Panc1 (cell line): Measurements from ENCODE around the gene ADGRA1. TPM values are rescaled to one million over a fixed set of nuclear protein-coding genes. Genes with fewer than 3 reads are reported as not detected.

Experiments
- ATAC-seq: fragments of 200-7000 bp; cut with Tn5 transposase; 2 replicates; pipeline ENCODE4 v1.9.1; 2020; ENCODE audit warnings: mild to moderate bottlenecking, moderate library complexity
- BruUV-seq: library from RNA; stranded (reverse); fragments of 400-500 nt; replicated peaks from 2 replicates; lab custom pipeline; 2021; lab: Mats Ljungman, UMichigan
- CTCF ChIA-PET: fragments of 300-600 bp; sonication (Branson Sonifier 250); formaldehyde crosslinking; loops from one replicate; lab custom pipeline; 2022; ENCODE audit warnings: antibody characterized with exemption; lab: Charles Lee
- POLR2A ChIA-PET: fragments of 300-600 bp; sonication (Branson Sonifier 250); formaldehyde crosslinking; loops from one replicate; lab custom pipeline; 2022; ENCODE audit warnings: antibody characterized with exemption; lab: Charles Lee
- DNase-seq: peaks from one replicate; pipeline ENCODE4 v3.0.0-alpha.2; 2010; ENCODE audit warnings: low read depth, low spot score
- H3K27ac ChIP-seq: 2 replicates; pipeline ENCODE4 v1.5.1; 2011; ENCODE audit warnings: mild to moderate bottlenecking, low read length, inconsistent platforms
- H3K27me3 ChIP-seq: fragments of 200-500 bp; sonication (Bioruptor generic); 2 replicates; pipeline ENCODE4 v1.6.0; 2014; ENCODE audit warnings: low read length, inconsistent platforms; ENCODE audit not compliant: control insufficient read depth, insufficient read depth
- H3K36me3 ChIP-seq: fragments of 200-500 bp; sonication (Bioruptor generic); 2 replicates; pipeline ENCODE4 v1.5.1; 2014; ENCODE audit warnings: inconsistent platforms, mild to moderate bottlenecking, low read length, moderate library complexity; ENCODE audit not compliant: control insufficient read depth, insufficient read depth
- H3K4me1 ChIP-seq: 2 replicates; pipeline ENCODE4 v1.5.1; 2011; ENCODE audit warnings: inconsistent platforms, mild to moderate bottlenecking, low read length, moderate library complexity; ENCODE audit not compliant: control insufficient read depth, insufficient read depth
- H3K4me3 ChIP-seq, 2 experiments: 2 replicates each; pipeline ENCODE4 v1.5.1; 2011 to 2012; ENCODE audit warnings: low read depth in 2 of 2, low read length in 2 of 2, mild to moderate bottlenecking in 2 of 2, inconsistent platforms in 1 of 2, moderate library complexity in 1 of 2
- H3K9me3 ChIP-seq: fragments of 200-500 bp; sonication (Bioruptor generic); 2 replicates; pipeline ENCODE4 v1.5.1; 2014; ENCODE audit warnings: low read depth, mild to moderate bottlenecking, inconsistent platforms, low read length, moderate library complexity; ENCODE audit not compliant: control insufficient read depth, insufficient read depth
- CTCF ChIP-seq: fragments of 450-650 bp; IDR thresholded peaks from 2 replicates; pipeline ENCODE4 v1.5.1; 2017; ENCODE audit warnings: mild to moderate bottlenecking
- POLR2AphosphoS5 ChIP-seq: IDR thresholded peaks from 2 replicates; pipeline ENCODE4 v1.6.1; 2012; ENCODE audit warnings: mild to moderate bottlenecking, low read depth, low read length, moderate library complexity
- REST ChIP-seq, 2 experiments: IDR thresholded peaks; 2 replicates each; pipeline ENCODE4 v1.6.1; 2011 to 2012; ENCODE audit warnings: low read depth in 2 of 2, control low read depth in 1 of 2, low read length in 1 of 2, mild to moderate bottlenecking in 1 of 2, moderate library complexity in 1 of 2; ENCODE audit not compliant: insufficient read depth in 1 of 2
- SIN3A ChIP-seq: IDR thresholded peaks from 2 replicates; pipeline ENCODE4 v1.6.1; 2012; ENCODE audit warnings: low read depth, mild to moderate bottlenecking, low read length, moderate library complexity, borderline replicate concordance; ENCODE audit not compliant: insufficient read depth
- TCF7L2 ChIP-seq: IDR thresholded peaks from 2 replicates; pipeline ENCODE4 v1.6.1; 2011; ENCODE audit warnings: mild to moderate bottlenecking, low read depth, low read length, inconsistent platforms
- in situ Hi-C: cut with HindIII; loops from 2 replicates; pipeline ENCODE4 v1.10.0; 2016; ENCODE audit warnings: low sequenced_read_pairs, low pct_unique_long_range_greater_than_20kb
- intact Hi-C: fragments of 100-400 bp; cut with micrococcal nuclease; formaldehyde crosslinking; loops from one replicate; pipeline ENCODE4 v1.10.0; 2022; ENCODE audit not compliant: unreplicated experiment
- total RNA-seq: library from RNA; stranded (reverse); gene quantifications from one replicate; pipeline ENCODE4 v1.2.1, GENCODE V29; 2021; ENCODE audit not compliant: unreplicated experiment

Gene ADGRA1
- total RNA-seq, 1 experiment from 2014 or later, result 0.05 TPM

- Histone ChIP-seq H3K36me3 (no peaks in the 10 kb centered on the region), H3K9me3 (no peaks in the 10 kb centered on the region), H3K4me3 (no peak overlapping the region), H3K4me1 (no peaks in the 10 kb centered on the region), H3K27me3 (peaks cover 15% of the 10 kb centered on the region), H3K27ac (no peak overlapping the region)
- BruUV-seq, result no TSS peak
- intact Hi-C loops (loop anchor here (10.0 kb wide), 1 partner anchor 153 kb away; the partner anchor contains the start of gene CFAP46), in situ Hi-C loops (no loop called here)
- ATAC-seq (no peak), DNase-seq (no peak)
- TF ChIP-seq CTCF, result no peak
- no peak for TF ChIP-seq POLR2AphosphoS5
- no peak for TF ChIP-seq REST (IDR thresholded peaks at IDR 0.05; ENCODE audit: insufficient read depth in 1 of 2, low read depth in 2 of 2, low read length in 1 of 2)
- no peak for TF ChIP-seq TCF7L2
- TF ChIP-seq SIN3A, result no peak
- ChIA-PET CTCF (no interaction called here), POLR2A (no interaction called here)
Measured at GRCh38 chr10:133097961-133098360, 10.2 kb downstream of the ADGRA1 start.

- H3K27me3 ChIP-seq, result peaks cover 11% of the 10 kb centered on the region; the same call in 1 of the 2 replicates
- DNase-seq (no peak), ATAC-seq (no peak)
- BruUV-seq, result no TSS peak
- no peak overlapping the region for H3K4me3 ChIP-seq
- H3K9me3 ChIP-seq, result no peaks in the 10 kb centered on the region
- no peak overlapping the region for H3K27ac ChIP-seq
- in situ Hi-C loops (no loop called here), intact Hi-C loops (loop anchor here (10.0 kb wide), 1 partner anchor 154 kb away; the partner anchor contains the start of gene CFAP46)
- ChIA-PET CTCF (no interaction called here), POLR2A (no interaction called here)
- TF ChIP-seq SIN3A, result no peak
- no peak for TF ChIP-seq REST (IDR thresholded peaks at IDR 0.05; ENCODE audit: insufficient read depth in 1 of 2, low read depth in 2 of 2, low read length in 1 of 2)
- TF ChIP-seq CTCF, result no peak; the same call in 1 of the 2 replicates
- no peak for TF ChIP-seq POLR2AphosphoS5
- TF ChIP-seq TCF7L2, result no peak
- no peaks in the 10 kb centered on the region for H3K36me3 ChIP-seq
- no peaks in the 10 kb centered on the region for H3K4me1 ChIP-seq
Measured at GRCh38 chr10:133098426-133099124, 10.9 kb downstream of the ADGRA1 start.
